ENCODE results near the gene PIH1D2. TPM values are rescaled to one million over a fixed set of nuclear protein-coding genes. Genes with fewer than 3 reads are reported as not detected.
A peak's percentile ranks its signal among the peaks of the same experiment; 100 is the strongest.

The PIH1D2 gene
- total and polyA plus RNA-seq, 2 of the 4 experiments (the other 2 are of a cell fraction): 1.1 TPM

GRCh38 chr11:112086422-112087191 lies 12.8 kb upstream of the PIH1D2 start, which contains the start of the genes SDHD and TIMM8B:
Gene SDHD (plus strand): TSS chr11:112086873. CDS start chr11:112086908, 35 bp downstream.
Gene TIMM8B (minus strand): TSS chr11:112086756. CDS start chr11:112086723, 33 bp downstream.
- dilution Hi-C loops (cut with HindIII; ENCODE audit: low sequenced_read_pairs, unreplicated experiment): no loop called here
- in situ Hi-C loops (cut with MboI; ENCODE audit: low sequenced_read_pairs): no loop called here
- Histone ChIP-seq H4K20me1 (ENCODE audit: insufficient read depth, low read length) (0 out of 2 replicates have a peak, but pooled peaks cover 6% of the 10 kb centered on the region), H3K9me3 (ENCODE audit: control insufficient read depth, insufficient read depth, low read length) (no peaks in the 10 kb centered on the region), H2AK5ac (ENCODE audit: low read depth, low read length) (peak within 1 kb of the TSS; percentile 92), H3K4ac (ENCODE audit: low read depth, low read length) (peak within 1 kb of the TSS; percentile 88), H3K4me3 (ENCODE audit: insufficient read depth, low read depth, low read length) (peak within 1 kb of the TSS; percentile 78), H3K36me3 (ENCODE audit: control insufficient read depth, insufficient read depth, low read length) (peaks cover 25% of the 10 kb centered on the region), H2BK120ac (ENCODE audit: low read depth, low read length) (peak within 1 kb of the TSS; percentile 52), H4K5ac (ENCODE audit: low read depth, low read length) (peak within 1 kb of the TSS; percentile 76), H3K14ac (replicated peaks; ENCODE audit: low read depth, low read length) (peak within 1 kb of the TSS; percentile 95), H2BK5ac (ENCODE audit: low read depth, low read length, poor library complexity, severe bottlenecking) (peak within 1 kb of the TSS; percentile 82), H3K56ac (ENCODE audit: extremely low read depth, insufficient read depth, low read length) (peak within 1 kb of the TSS; percentile 92), H4K91ac (ENCODE audit: insufficient read depth, low read depth, low read length) (peak within 1 kb of the TSS; percentile 85), H2BK15ac (ENCODE audit: low read depth, low read length) (peak within 1 kb of the TSS; percentile 5; the same call in 1 of the 3 replicates), H3K79me1 (ENCODE audit: low read depth in 1 of 2, low read length in 2 of 2) (peaks cover 39 to 58% of the 10 kb centered on the region in 2 experiments), H2AK9ac (replicated peaks; ENCODE audit: low read depth, low read length, poor library complexity) (peak within 1 kb of the TSS; percentile 98), H2BK20ac (ENCODE audit: low read depth, low read length) (no peak within 1 kb of the TSS), H3K4me1 (ENCODE audit: control insufficient read depth, insufficient read depth, low read length) (peaks cover 2% of the 10 kb centered on the region; the same call in 1 of the 2 replicates), H3K9me1 (ENCODE audit: insufficient read depth, low read length) (peaks cover 5% of the 10 kb centered on the region), H3K9ac (ENCODE audit: low read depth, low read length) (peak within 1 kb of the TSS; percentile 96), H3K27me3 (ENCODE audit: control insufficient read depth, insufficient read depth, low read length) (no peaks in the 10 kb centered on the region), H3K27ac (ENCODE audit: insufficient read depth, low read length) (peak within 1 kb of the TSS; percentile 84), H3K18ac (ENCODE audit: low read depth, low read length) (peak within 1 kb of the TSS; percentile 23), H3K23ac (ENCODE audit: low read depth, low read length) (peak within 1 kb of the TSS; percentile 92), H2AFZ (replicated peaks; ENCODE audit: low read length, poor library complexity) (peak within 1 kb of the TSS; percentile 94), H4K8ac (ENCODE audit: low read depth in 2 of 2, low read length in 2 of 2) (peak within 1 kb of the TSS; percentile 78 to 97), H3K4me2 (ENCODE audit: low read depth, low read length) (peak within 1 kb of the TSS; percentile 92)
- WGBS, 2 experiments (ENCODE audit: extremely low coverage in 2 of 2, insufficient read length in 1 of 2): 0% methylated on average over 19 of the region's 45 CpGs; no CpG with 5 or more reads in 1 of the 2 experiments
- intact Hi-C loops (cut with micrococcal nuclease): loop anchor here (1.0 kb wide), 3 partner anchors 89 to 207 kb away; partner anchors contain the start of genes BCO2, CFAP68 and FDXACB1
- POLR2A ChIA-PET (ENCODE audit: unreplicated experiment): interaction anchor here (0.5 kb wide), 1 partner anchor 24 kb away, joined by 3 read pairs; no protein-coding TSS in a partner anchor
- DNase-seq: peak; percentile 96
- ATAC-seq (ENCODE audit: low read depth): peak; percentile 92
- CTCF ChIA-PET: interaction anchor here (1.0 kb wide), 1 partner anchor 27 kb away, joined by 3 read pairs; no protein-coding TSS in a partner anchor
- no TSS peak for BruUV-seq (replicated peaks)
- TF ChIP-seq CHD1 (IDR thresholded peaks at IDR 0.05; ENCODE audit: low read depth, low read length) (0 out of 2 replicates have a peak, but pooled peaks have one; percentile 44), POLR2A (IDR thresholded peaks at IDR 0.05; ENCODE audit: low read depth, low read length) (peak; percentile 73), CEBPB (IDR thresholded peaks at IDR 0.05; ENCODE audit: low read depth, low read length) (no peak), USF2 (IDR thresholded peaks at IDR 0.05; ENCODE audit: low read depth, low read length) (no peak), MXI1 (IDR thresholded peaks at IDR 0.05; ENCODE audit: borderline replicate concordance, low read depth, low read length) (peak; percentile 22; the same call in 1 of the 2 replicates), RAD21 (IDR thresholded peaks at IDR 0.05; ENCODE audit: low read length) (peak; percentile 45), RFX5 (IDR thresholded peaks at IDR 0.05; ENCODE audit: low read depth, low read length) (no peak), RCOR1 (IDR thresholded peaks at IDR 0.05; ENCODE audit: insufficient replicate concordance, low read length) (no peak), BHLHE40 (IDR thresholded peaks at IDR 0.05; ENCODE audit: low read depth, low read length) (no peak), MAFK (IDR thresholded peaks at IDR 0.05; ENCODE audit: low read depth, low read length) (no peak), FOS (IDR thresholded peaks at IDR 0.05; ENCODE audit: low read depth, low read length) (peak; percentile 1; the same call in 1 of the 2 replicates), CTCF (conservative IDR thresholded peaks at IDR 0.05; ENCODE audit: low read depth, low read length) (peak; percentile 44), ELK1 (IDR thresholded peaks at IDR 0.05; ENCODE audit: borderline replicate concordance, low read depth, low read length) (0 out of 2 replicates have a peak, but pooled peaks have one; percentile 51)
